Breast epithelium (tissue), 4 donors: ENCODE data around the gene RIC8A. TPM values are rescaled to one million over a fixed set of nuclear protein-coding genes. Genes with fewer than 3 reads are reported as not detected.

Experiments
- DNase-seq, 2 donors: peaks; one replicate each; pipeline ENCODE4 v3.0.0-alpha.2; 2019; ENCODE audit warnings: low spot score in 2 of 2
- H3K27ac ChIP-seq, 2 donors: fragments of 200-600 bp; sonication (generic) in 1 of 2; one replicate each; pipeline ENCODE4 v1.5.1; 2016 to 2019; ENCODE audit warnings: mild to moderate bottlenecking in 1 of 2
- H3K27me3 ChIP-seq, 2 donors: fragments of 200-600 bp; sonication (generic) in 1 of 2; one replicate each; pipeline versions ENCODE4 v1.5.1 to v1.6.0; 2017 to 2019; ENCODE audit warnings: control low read depth in 1 of 2, mild to moderate bottlenecking in 1 of 2
- H3K36me3 ChIP-seq: fragments of 200-600 bp; one replicate; pipeline ENCODE4 v1.5.1; 2019
- H3K4me1 ChIP-seq, 2 donors: fragments of 200-600 bp; sonication (generic); one replicate each; pipeline ENCODE4 v1.5.1; 2016 to 2019; ENCODE audit warnings: control low read depth in 1 of 2
- H3K4me3 ChIP-seq, 3 donors: fragments of 200-600 bp; sonication (generic); 1 replicate in 2 of 3; 2 replicates in 1 of 3; pipeline ENCODE4 v1.5.1; 2016 to 2019; ENCODE audit warnings: mild to moderate bottlenecking in 3 of 3, moderate library complexity in 2 of 3
- H3K9me3 ChIP-seq, 2 donors: fragments of 200-600 bp; sonication (generic) in 1 of 2; one replicate each; pipeline ENCODE4 v1.5.1; 2016 to 2019; ENCODE audit warnings: control low read depth in 1 of 2
- POLR2A ChIP-seq: fragments of 450-650 bp; IDR thresholded peaks from one replicate; pipeline ENCODE4 v1.6.1; 2016; ENCODE audit warnings: antibody characterized with exemption, mild to moderate bottlenecking, moderate library complexity
- POLR2AphosphoS5 ChIP-seq, 3 donors: sonication (generic); formaldehyde crosslinking; IDR thresholded peaks; one replicate each; pipeline ENCODE4 v1.6.1; 2017; ENCODE audit warnings: antibody characterized with exemption in 3 of 3
- intact Hi-C: fragments of 100-400 bp; cut with DNase I; formaldehyde crosslinking; loops from one replicate; pipeline ENCODE4 v1.15.1; 2023; ENCODE audit warnings: low total_unique reads
- total RNA-seq, 3 donors: library from RNA; depleted of rRNA; stranded (reverse); fragments of >200 nt; gene quantifications; one replicate each; pipeline ENCODE4 v1.1.0, GENCODE V29; 2016
- TF ChIP-seq, protein P1 (sequence below), 3 donors: fragments of 450-650 bp; IDR thresholded peaks; one replicate each; pipeline ENCODE4 v1.5.1; 2016 to 2017; ENCODE audit warnings: antibody characterized with exemption in 3 of 3, mild to moderate bottlenecking in 3 of 3, moderate library complexity in 3 of 3

RIC8A gene
- total RNA-seq, 3 donors from 2014 or later: 76.5 to 90.8 (median 77.0) TPM

DNA sequence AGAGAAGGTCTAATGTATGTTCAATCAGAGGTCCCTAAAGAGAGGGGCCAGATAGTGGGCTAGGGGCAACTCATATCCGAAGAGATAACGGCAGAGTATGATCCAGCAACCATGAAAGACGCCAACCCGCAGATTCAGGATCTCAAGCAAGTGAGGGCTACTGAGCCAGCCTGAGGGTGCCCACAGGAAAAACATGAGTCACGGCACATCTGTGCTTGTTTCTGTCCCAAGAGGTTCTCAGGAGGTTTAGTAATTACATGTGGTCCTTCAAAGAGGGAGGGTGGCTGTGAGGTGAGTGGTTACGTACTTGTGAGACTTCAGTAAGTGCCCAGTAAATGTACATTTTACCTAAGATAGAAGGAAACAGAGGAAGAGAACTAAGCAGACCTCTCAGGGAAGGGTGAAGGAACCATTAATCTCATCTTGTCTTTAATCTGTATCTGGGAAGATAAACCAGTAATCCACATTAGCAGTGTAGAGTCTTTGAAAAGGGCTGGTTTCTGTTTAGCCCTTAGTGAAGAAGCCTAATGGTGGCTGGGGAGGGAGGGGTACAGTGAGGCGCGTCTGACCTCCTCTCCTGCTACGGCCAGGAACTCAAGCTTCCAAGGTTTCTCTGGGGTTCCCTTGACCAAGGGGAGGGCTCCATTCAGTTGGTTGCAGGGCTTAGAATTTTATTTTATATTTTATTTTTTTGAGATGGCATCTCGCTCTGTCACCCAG, 18.4 kb downstream of the RIC8A start:
- intact Hi-C loops: no loop called here
- no peak for TF ChIP-seq POLR2AphosphoS5 (IDR thresholded peaks at IDR 0.05)
- TF ChIP-seq POLR2A: no peak
- TF ChIP-seq, protein P1, sequence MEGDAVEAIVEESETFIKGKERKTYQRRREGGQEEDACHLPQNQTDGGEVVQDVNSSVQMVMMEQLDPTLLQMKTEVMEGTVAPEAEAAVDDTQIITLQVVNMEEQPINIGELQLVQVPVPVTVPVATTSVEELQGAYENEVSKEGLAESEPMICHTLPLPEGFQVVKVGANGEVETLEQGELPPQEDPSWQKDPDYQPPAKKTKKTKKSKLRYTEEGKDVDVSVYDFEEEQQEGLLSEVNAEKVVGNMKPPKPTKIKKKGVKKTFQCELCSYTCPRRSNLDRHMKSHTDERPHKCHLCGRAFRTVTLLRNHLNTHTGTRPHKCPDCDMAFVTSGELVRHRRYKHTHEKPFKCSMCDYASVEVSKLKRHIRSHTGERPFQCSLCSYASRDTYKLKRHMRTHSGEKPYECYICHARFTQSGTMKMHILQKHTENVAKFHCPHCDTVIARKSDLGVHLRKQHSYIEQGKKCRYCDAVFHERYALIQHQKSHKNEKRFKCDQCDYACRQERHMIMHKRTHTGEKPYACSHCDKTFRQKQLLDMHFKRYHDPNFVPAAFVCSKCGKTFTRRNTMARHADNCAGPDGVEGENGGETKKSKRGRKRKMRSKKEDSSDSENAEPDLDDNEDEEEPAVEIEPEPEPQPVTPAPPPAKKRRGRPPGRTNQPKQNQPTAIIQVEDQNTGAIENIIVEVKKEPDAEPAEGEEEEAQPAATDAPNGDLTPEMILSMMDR (IDR thresholded peaks at IDR 0.05): no peak
- Histone ChIP-seq H3K36me3 (no peaks in the 10 kb centered on the region), H3K27me3 (no peaks in the 10 kb centered on the region), H3K4me1 (no peaks in the 10 kb centered on the region), H3K27ac (no peak overlapping the region), H3K4me3 (no peak overlapping the region), H3K9me3 (no peaks in the 10 kb centered on the region)
- DNase-seq: peak in 1 of 2 donors; percentile 17

DNA sequence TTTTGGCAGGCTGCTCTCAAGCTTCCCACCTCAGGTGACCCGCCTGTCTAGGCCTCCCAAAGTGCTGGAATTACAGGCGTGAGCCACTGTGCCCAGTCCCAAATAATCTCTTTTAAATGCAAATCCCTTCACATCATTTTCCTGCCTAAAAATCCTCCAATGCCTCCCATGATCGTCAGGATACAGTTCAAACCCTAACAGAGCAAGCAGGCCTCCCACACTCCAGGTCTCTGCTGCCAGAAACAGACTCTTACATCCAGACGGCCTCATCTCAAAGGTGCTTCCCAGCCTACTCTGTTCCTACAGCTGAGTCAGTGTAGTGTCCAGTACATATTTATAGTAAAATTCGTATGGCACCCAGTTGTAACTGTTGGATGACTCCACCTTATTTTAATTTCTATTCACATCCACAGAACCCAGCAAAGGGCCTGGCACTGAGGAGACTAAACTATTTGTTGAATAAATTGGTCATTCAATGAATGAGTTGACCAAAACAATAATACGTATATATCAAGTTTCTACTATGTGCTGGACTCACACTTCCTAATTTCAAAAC, 20.4 kb downstream of the RIC8A start:
- no peak for DNase-seq
- Histone ChIP-seq H3K27ac (no peak overlapping the region), H3K4me1 (no peaks in the 10 kb centered on the region), H3K9me3 (no peaks in the 10 kb centered on the region), H3K27me3 (no peaks in the 10 kb centered on the region), H3K36me3 (no peaks in the 10 kb centered on the region), H3K4me3 (no peak overlapping the region)
- intact Hi-C loops: no loop called here
- TF ChIP-seq POLR2A: no peak
- no peak for TF ChIP-seq POLR2AphosphoS5 (IDR thresholded peaks at IDR 0.05)
- TF ChIP-seq, protein P1 (IDR thresholded peaks at IDR 0.05): no peak

DNA sequence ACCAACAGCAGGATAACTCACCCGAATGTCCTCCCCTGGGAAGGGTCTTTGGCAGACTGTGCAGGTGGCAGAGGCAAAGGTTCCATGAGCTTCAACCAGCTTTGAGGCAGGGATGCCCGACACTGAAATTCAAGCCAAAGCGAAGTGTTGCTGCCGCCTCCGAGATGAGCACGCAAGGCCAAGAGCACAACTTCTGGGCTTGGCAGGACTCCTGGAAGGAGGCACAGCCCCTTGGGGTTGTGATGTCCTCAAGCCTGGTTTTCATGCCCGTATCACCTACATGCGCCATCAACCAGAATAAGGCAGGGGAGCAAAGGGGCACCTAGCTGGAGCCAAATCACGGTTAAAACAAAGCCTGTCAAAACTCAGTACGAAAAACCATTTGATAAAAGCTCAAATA, 22.9 kb downstream of the RIC8A start:
- Histone ChIP-seq H3K27me3 (no peaks in the 10 kb centered on the region), H3K4me3 (no peak overlapping the region), H3K36me3 (no peaks in the 10 kb centered on the region), H3K9me3 (no peaks in the 10 kb centered on the region), H3K27ac (no peak overlapping the region), H3K4me1 (peaks cover 0 to 6% of the 10 kb centered on the region in 2 donors)
- no peak for TF ChIP-seq POLR2A
- TF ChIP-seq POLR2AphosphoS5 (IDR thresholded peaks at IDR 0.05): no peak
- TF ChIP-seq, protein P1 (IDR thresholded peaks at IDR 0.05): no peak
- no peak for DNase-seq
- intact Hi-C loops: no loop called here

DNA sequence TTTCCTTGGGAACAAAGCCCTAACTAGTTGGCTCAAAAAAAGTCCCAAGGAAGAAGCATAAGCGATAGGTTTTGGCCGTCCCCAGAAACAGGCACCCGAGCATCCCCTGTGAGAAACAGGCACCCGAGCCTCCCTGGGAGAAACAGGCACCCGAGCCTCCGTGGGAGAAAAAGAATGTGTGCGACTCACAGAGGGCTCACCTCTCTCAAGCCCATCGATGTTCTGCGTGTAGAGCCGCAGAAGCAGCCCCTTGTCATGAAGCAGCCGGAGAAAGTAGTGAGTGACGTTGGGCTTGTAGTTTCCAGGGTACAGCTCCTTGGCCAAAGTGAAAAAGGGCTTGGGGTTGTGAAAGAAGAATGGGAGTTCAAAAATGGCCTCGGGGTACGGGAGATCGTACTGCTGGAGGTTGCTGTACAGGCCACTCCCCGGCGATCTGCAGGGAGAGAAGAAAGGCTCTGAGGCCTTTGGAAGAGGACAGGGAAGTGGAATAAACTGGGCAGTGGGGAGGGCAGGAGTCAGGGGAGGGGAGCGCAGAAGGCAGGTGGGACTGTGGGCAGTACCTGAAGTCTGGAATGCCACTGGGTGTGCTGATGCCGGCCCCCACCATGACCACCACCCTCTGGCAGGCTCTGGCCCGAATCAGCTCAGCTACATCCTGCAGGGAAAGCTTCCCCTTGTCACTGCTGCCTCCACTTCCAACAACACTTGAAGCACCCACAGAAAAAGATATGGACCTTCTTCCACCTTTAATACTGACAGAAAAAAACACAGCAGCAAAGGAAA, 25.5 kb downstream of the RIC8A start:
- intact Hi-C loops: no loop called here
- DNase-seq: peak in 1 of 2 donors; percentile 53
- H3K27ac ChIP-seq: peak overlapping the region; percentile 43 to 66

More for the DNA sequence above, 25.5 kb downstream of the RIC8A start:
- peaks cover under 1 to 12% of the 10 kb centered on the region in 2 donors for H3K4me1 ChIP-seq
- H3K4me3 ChIP-seq: peak overlapping the region in 2 of 3 donors; percentile 8 to 22
- H3K36me3 ChIP-seq: no peaks in the 10 kb centered on the region
- H3K9me3 ChIP-seq: no peaks in the 10 kb centered on the region
- H3K27me3 ChIP-seq: no peaks in the 10 kb centered on the region
- TF ChIP-seq, protein P1 (IDR thresholded peaks at IDR 0.05): no peak
